Neural progenitor cell (in vitro differentiated cells): Measurements from ENCODE around the gene EEF1A1. TPM values are rescaled to one million over a fixed set of nuclear protein-coding genes. Genes with fewer than 3 reads are reported as not detected.
A peak's percentile ranks its signal among the peaks of the same experiment; 100 is the strongest.
"Not testable (repeated sequence)": the region's sequence is repeated elsewhere in the genome, so short reads cannot be mapped to it uniquely, and the experiment has no call there.

ENCODE experiments used
- DNase-seq: peaks from one replicate; pipeline ENCODE4 v3.0.0-alpha.2; 2016; ENCODE audit warnings: low spot score
- H2AFZ ChIP-seq: fragments of 200-600 bp; sonication (generic); replicated peaks from 2 replicates; pipeline ENCODE4 v1.6.1; 2016; ENCODE audit warnings: antibody characterized with exemption
- H3F3A ChIP-seq: fragments of 200-600 bp; sonication (generic); 2 replicates; pipeline ENCODE4 v1.6.1; 2016; ENCODE audit warnings: antibody characterized with exemption, low read depth
- H3K27ac ChIP-seq: fragments of 200-600 bp; sonication (generic); 2 replicates; pipeline ENCODE4 v1.5.1; 2016; ENCODE audit warnings: mild to moderate bottlenecking
- H3K27me3 ChIP-seq: fragments of 200-600 bp; sonication (generic); 2 replicates; pipeline ENCODE4 v1.6.1; 2016; ENCODE audit warnings: mild to moderate bottlenecking, moderate library complexity
- H3K36me3 ChIP-seq: fragments of 200-600 bp; sonication (generic); 2 replicates; pipeline ENCODE4 v1.5.1; 2016
- H3K4me1 ChIP-seq: fragments of 200-600 bp; sonication (generic); 2 replicates; pipeline ENCODE4 v1.6.1; 2016; ENCODE audit warnings: mixed run types
- H3K4me2 ChIP-seq: fragments of 200-600 bp; sonication (generic); 2 replicates; pipeline ENCODE4 v1.6.1; 2016
- H3K4me3 ChIP-seq: fragments of 200-600 bp; sonication (generic); 2 replicates; pipeline ENCODE4 v1.5.1; 2016
- H3K79me2 ChIP-seq: fragments of 200-600 bp; sonication (generic); 2 replicates; pipeline ENCODE4 v1.6.1; 2016; ENCODE audit warnings: low read depth
- H3K9ac ChIP-seq: fragments of 200-600 bp; sonication (generic); 2 replicates; pipeline ENCODE4 v1.6.1; 2016
- H3K9me3 ChIP-seq: fragments of 200-600 bp; sonication (generic); 2 replicates; pipeline ENCODE4 v1.5.1; 2016; ENCODE audit warnings: low read depth
- H4K20me1 ChIP-seq: fragments of 200-600 bp; sonication (generic); 2 replicates; pipeline ENCODE4 v1.6.1; 2016; ENCODE audit warnings: low read depth
- H3K27ac Mint-ChIP-seq: 3 replicates; pipeline ENCODE4 v1.8.0; 2021; ENCODE audit warnings: mixed read lengths
- H3K27me3 Mint-ChIP-seq: 2 replicates; pipeline ENCODE4 v1.8.0; 2022; ENCODE audit warnings: low read depth, mild to moderate bottlenecking, inconsistent platforms, moderate library complexity, mixed read lengths; ENCODE audit not compliant: insufficient read depth
- H3K36me3 Mint-ChIP-seq: 3 replicates; pipeline ENCODE4 v1.8.0; 2021; ENCODE audit warnings: mixed read lengths
- H3K4me1 Mint-ChIP-seq: 3 replicates; pipeline ENCODE4 v1.8.0; 2021; ENCODE audit warnings: mixed read lengths
- H3K4me3 Mint-ChIP-seq: 3 replicates; pipeline ENCODE4 v1.8.0; 2021; ENCODE audit warnings: mild to moderate bottlenecking, moderate library complexity, mixed read lengths
- H3K9me3 Mint-ChIP-seq: 3 replicates; pipeline ENCODE4 v1.8.0; 2020; ENCODE audit warnings: mixed read lengths
- CTCF ChIP-seq: fragments of 200-600 bp; sonication (generic); IDR thresholded peaks from 2 replicates; pipeline ENCODE4 v1.5.1; 2017; ENCODE audit warnings: antibody characterized with exemption, mild to moderate bottlenecking
- EZH2 ChIP-seq: fragments of 200-600 bp; sonication (generic); IDR thresholded peaks from 2 replicates; pipeline ENCODE4 v1.6.1; 2017; ENCODE audit warnings: antibody characterized with exemption, mild to moderate bottlenecking, moderate library complexity
- EZH2phosphoT487 ChIP-seq: fragments of 200-600 bp; sonication (generic); IDR thresholded peaks from 2 replicates; pipeline ENCODE4 v1.6.1; 2017; ENCODE audit warnings: antibody characterized with exemption
- total RNA-seq: library from RNA; depleted of rRNA; stranded (reverse); fragments of >200 nt; gene quantifications from 2 replicates; pipeline ENCODE4 v1.2.3, GENCODE V29; 2015; ENCODE audit warnings: low replicate concordance

The EEF1A1 gene
- total RNA-seq, 1 donor from 2014 or later, result 19,891 TPM

DNA sequence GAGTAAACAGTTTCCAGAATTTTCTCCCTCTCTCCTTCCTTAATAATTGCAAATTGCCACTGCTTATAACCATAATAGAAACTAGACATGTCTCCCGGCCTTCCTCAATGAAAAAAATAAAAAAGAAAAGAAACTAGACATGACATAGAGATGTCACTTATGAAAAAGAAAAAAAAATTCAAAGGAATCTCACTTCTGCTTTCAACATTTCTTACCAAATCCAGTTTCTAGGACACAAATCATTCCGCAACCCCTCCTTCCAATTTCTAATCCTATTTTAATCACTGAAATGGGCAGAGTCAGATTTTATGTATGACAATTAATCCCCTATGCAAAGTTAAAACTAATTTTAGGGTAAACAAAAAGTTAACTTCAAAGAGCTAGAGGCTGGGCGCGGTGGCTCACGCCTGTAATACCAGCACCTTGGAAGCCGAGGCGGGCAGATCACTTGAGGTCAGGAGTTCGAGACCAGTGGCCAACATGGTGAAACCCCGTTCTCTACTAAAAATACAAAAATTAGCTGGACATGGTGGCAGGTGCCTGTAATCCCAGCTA, 40.1 kb upstream of the EEF1A1 start:
- peak overlapping the region; percentile 23 for H3K27ac Mint-ChIP-seq
- H3F3A ChIP-seq, result peaks cover 10% of the 10 kb centered on the region
- peaks cover 49% of the 10 kb centered on the region for H3K4me1 Mint-ChIP-seq
- H3K9me3 ChIP-seq, result no peaks in the 10 kb centered on the region
- no peaks in the 10 kb centered on the region for H4K20me1 ChIP-seq
- peaks cover 3% of the 10 kb centered on the region for H3K27me3 Mint-ChIP-seq
- H3K36me3 ChIP-seq, result no peaks in the 10 kb centered on the region
- H3K9ac ChIP-seq, result no peak overlapping the region
- H3K27me3 ChIP-seq, result no peaks in the 10 kb centered on the region
- peaks cover 25% of the 10 kb centered on the region for H3K4me1 ChIP-seq
- no peak overlapping the region for H3K4me3 ChIP-seq
- peak overlapping the region; percentile 10 for H3K4me3 Mint-ChIP-seq
- H3K36me3 Mint-ChIP-seq, result no peaks in the 10 kb centered on the region
- DNase-seq, result no peak
- peak overlapping the region; percentile 63 for H3K27ac ChIP-seq
- no peak for TF ChIP-seq CTCF
- TF ChIP-seq EZH2, result no peak
- TF ChIP-seq EZH2phosphoT487, result no peak
- H3K9me3 Mint-ChIP-seq, result peaks cover 2% of the 10 kb centered on the region
- H3K4me2 ChIP-seq, result no peak overlapping the region
- H2AFZ ChIP-seq, result peak overlapping the region; percentile 90
- H3K79me2 ChIP-seq, result no peaks in the 10 kb centered on the region

GRCh38 chr6:73560182-73560732, 39.4 kb upstream of the EEF1A1 start:
- peak overlapping the region; percentile 90 for H2AFZ ChIP-seq
- Mint-ChIP-seq H3K27ac (peak overlapping the region; percentile 23), H3K36me3 (no peaks in the 10 kb centered on the region), H3K4me1 (peaks cover 43% of the 10 kb centered on the region), H3K27me3 (peaks cover 3% of the 10 kb centered on the region), H3K4me3 (no peak overlapping the region), H3K9me3 (peaks cover 2% of the 10 kb centered on the region)
- H3K79me2 ChIP-seq, result no peaks in the 10 kb centered on the region
- peaks cover 19% of the 10 kb centered on the region for H3K4me1 ChIP-seq
- H3K27ac ChIP-seq, result peak overlapping the region; percentile 63
- no peaks in the 10 kb centered on the region for H4K20me1 ChIP-seq
- H3K4me3 ChIP-seq, result no peak overlapping the region
- H3K9me3 ChIP-seq, result no peaks in the 10 kb centered on the region
- peak overlapping the region; percentile 1 for H3K4me2 ChIP-seq
- peaks cover 10% of the 10 kb centered on the region for H3F3A ChIP-seq
- no peak overlapping the region for H3K9ac ChIP-seq
- no peak for DNase-seq
- TF ChIP-seq EZH2 (no peak), EZH2phosphoT487 (no peak)
- no peaks in the 10 kb centered on the region for H3K36me3 ChIP-seq
- no peaks in the 10 kb centered on the region for H3K27me3 ChIP-seq

GRCh38 chr6:73559399-73559794, 38.6 kb upstream of the EEF1A1 start:
- DNase-seq, H3K4me3 Mint-ChIP-seq, H3K36me3 Mint-ChIP-seq, H4K20me1 ChIP-seq, H3K9me3 ChIP-seq, H3K4me3 ChIP-seq, H3K36me3 ChIP-seq, H3K4me2 ChIP-seq, H3K27me3 Mint-ChIP-seq, H2AFZ ChIP-seq, H3K27me3 ChIP-seq, H3K9me3 Mint-ChIP-seq, H3K27ac ChIP-seq, H3K79me2 ChIP-seq, H3K9ac ChIP-seq: not testable (repeated sequence)
- H3K4me1 Mint-ChIP-seq, result peaks cover 41% of the 10 kb centered on the region
- peak overlapping the region; percentile 46 for H3K27ac Mint-ChIP-seq
- H3F3A ChIP-seq, result peaks cover 10% of the 10 kb centered on the region
- peaks cover 19% of the 10 kb centered on the region for H3K4me1 ChIP-seq

- Histone ChIP-seq H3K4me2 (no peak overlapping the region), H3K36me3 (no peaks in the 10 kb centered on the region), H3K9ac (no peak overlapping the region), H3K4me1 (peaks cover 19% of the 10 kb centered on the region), H3K9me3 (no peaks in the 10 kb centered on the region), H3K4me3 (no peak overlapping the region), H3F3A (peaks cover 10% of the 10 kb centered on the region), H3K27me3 (no peaks in the 10 kb centered on the region), H3K79me2 (no peaks in the 10 kb centered on the region), H2AFZ (peak overlapping the region; percentile 6), H3K27ac (no peak overlapping the region), H4K20me1 (no peaks in the 10 kb centered on the region)
- TF ChIP-seq EZH2, result no peak
- no peak for TF ChIP-seq CTCF
- H3K9me3 Mint-ChIP-seq, result no peaks in the 10 kb centered on the region
- no peaks in the 10 kb centered on the region for H3K36me3 Mint-ChIP-seq
- DNase-seq, result peak; percentile 21
- H3K27me3 Mint-ChIP-seq, result no peaks in the 10 kb centered on the region
- H3K4me1 Mint-ChIP-seq, result peaks cover 41% of the 10 kb centered on the region
- H3K27ac Mint-ChIP-seq, result peak overlapping the region; percentile 54
- H3K4me3 Mint-ChIP-seq, result no peak overlapping the region
Observed at GRCh38 chr6:73558624-73559398, 38.0 kb upstream of the EEF1A1 start.
